HFFc6 (cell line): Measurements from ENCODE around the gene HIRA. TPM values are rescaled to one million over a fixed set of nuclear protein-coding genes. Genes with fewer than 3 reads are reported as not detected.
A peak's percentile ranks its signal among the peaks of the same experiment; 100 is the strongest.

ENCODE experiments used
- DNase-seq: peaks from one replicate; pipeline ENCODE4 v3.0.0-alpha.2; 2018
- H3K27ac Mint-ChIP-seq: 2 replicates; pipeline ENCODE4 v1.8.0; 2020; ENCODE audit warnings: mild to moderate bottlenecking, mixed read lengths
- H3K27me3 Mint-ChIP-seq: 2 replicates; pipeline ENCODE4 v1.8.0; 2021; ENCODE audit warnings: mild to moderate bottlenecking, moderate library complexity, mixed read lengths; ENCODE audit not compliant: insufficient read depth
- H3K36me3 Mint-ChIP-seq: 2 replicates; pipeline ENCODE4 v1.8.0; 2021; ENCODE audit warnings: low read depth, mixed read lengths
- H3K4me1 Mint-ChIP-seq: 2 replicates; pipeline ENCODE4 v1.8.0; 2020; ENCODE audit warnings: low read depth, mixed read lengths
- H3K4me3 Mint-ChIP-seq: 2 replicates; pipeline ENCODE4 v1.8.0; 2020; ENCODE audit warnings: mild to moderate bottlenecking, moderate library complexity, mixed read lengths
- H3K9me3 Mint-ChIP-seq: 2 replicates; pipeline ENCODE4 v1.8.0; 2020; ENCODE audit warnings: mild to moderate bottlenecking, mixed read lengths
- total RNA-seq, 6 experiments: library from RNA; stranded (reverse); fragmentation: NEBNext Ultra II Directional; extraction: Animal tissue kit (Norgen Biotek cat#: 25700); gene quantifications; 2 replicates in 1 of 6; 3 replicates in 5 of 6; pipeline ENCODE4 v1.2.3, GENCODE V29; 2021
- TF ChIP-seq, protein P1 (sequence below): fragments of 200-600 bp; sonication (generic); IDR thresholded peaks from 2 replicates; pipeline ENCODE4 v1.5.0; 2021; ENCODE audit warnings: antibody characterized with exemption, mild to moderate bottlenecking

The HIRA gene
- total RNA-seq, 6 experiments from 2014 or later, result 26.6 to 30.8 (median 27.4) TPM

DNA sequence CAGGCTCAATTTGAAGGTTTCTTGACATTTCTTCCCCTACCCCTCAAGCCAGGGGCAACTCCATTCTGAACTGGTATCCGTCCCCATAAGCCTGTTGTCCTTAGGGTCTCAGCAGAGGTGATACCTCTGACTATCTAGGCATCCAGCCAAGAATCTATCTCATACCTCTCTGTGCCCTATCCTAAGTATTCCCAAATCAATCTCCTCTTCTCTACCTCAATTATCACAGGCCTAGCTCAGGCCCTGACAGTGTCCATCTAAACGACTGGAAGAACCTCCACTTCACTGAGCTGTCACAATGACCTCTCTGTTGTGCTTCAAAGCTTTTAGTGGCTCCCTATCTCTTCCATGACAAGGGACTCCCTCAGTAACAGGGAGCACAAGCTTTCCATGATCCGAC lies 26.9 kb downstream of the HIRA start:
- H3K27me3 Mint-ChIP-seq, result no peaks in the 10 kb centered on the region; the same call in 1 of the 2 replicates
- TF ChIP-seq, protein P1, sequence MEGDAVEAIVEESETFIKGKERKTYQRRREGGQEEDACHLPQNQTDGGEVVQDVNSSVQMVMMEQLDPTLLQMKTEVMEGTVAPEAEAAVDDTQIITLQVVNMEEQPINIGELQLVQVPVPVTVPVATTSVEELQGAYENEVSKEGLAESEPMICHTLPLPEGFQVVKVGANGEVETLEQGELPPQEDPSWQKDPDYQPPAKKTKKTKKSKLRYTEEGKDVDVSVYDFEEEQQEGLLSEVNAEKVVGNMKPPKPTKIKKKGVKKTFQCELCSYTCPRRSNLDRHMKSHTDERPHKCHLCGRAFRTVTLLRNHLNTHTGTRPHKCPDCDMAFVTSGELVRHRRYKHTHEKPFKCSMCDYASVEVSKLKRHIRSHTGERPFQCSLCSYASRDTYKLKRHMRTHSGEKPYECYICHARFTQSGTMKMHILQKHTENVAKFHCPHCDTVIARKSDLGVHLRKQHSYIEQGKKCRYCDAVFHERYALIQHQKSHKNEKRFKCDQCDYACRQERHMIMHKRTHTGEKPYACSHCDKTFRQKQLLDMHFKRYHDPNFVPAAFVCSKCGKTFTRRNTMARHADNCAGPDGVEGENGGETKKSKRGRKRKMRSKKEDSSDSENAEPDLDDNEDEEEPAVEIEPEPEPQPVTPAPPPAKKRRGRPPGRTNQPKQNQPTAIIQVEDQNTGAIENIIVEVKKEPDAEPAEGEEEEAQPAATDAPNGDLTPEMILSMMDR, result no peak
- H3K4me1 Mint-ChIP-seq, result peaks cover 22% of the 10 kb centered on the region
- no peaks in the 10 kb centered on the region for H3K9me3 Mint-ChIP-seq
- no peak overlapping the region for H3K27ac Mint-ChIP-seq
- peaks cover 23% of the 10 kb centered on the region for H3K36me3 Mint-ChIP-seq
- no peak overlapping the region for H3K4me3 Mint-ChIP-seq
- DNase-seq, result no peak

DNA sequence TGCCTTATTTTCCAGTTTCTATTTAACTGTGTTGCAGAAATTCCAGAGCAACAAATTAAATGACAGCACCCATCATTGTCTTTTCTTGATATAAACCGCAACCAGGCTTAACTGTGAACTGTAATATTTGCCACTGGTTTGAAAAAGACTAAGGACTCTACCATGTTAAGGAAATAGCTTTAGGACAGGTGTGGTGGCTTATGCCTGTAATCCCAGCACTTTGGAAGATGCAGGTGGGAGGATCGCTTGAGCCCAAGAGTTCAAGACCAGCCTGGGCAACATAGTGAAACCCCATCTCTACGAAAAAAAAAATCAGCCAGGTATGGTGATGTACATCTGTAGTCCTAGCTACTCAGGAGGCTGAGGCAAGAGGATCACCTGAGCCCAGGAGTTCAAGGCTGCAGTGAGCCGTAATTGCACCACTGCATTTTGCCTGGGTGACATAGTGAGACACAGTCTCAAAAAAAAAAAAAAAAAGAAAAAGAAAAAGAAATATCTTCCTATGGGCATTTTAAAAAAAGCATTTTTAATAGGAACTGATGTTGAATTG lies 28.8 kb downstream of the HIRA start:
- peak overlapping the region; percentile 34; the same call in 1 of the 2 replicates for H3K27ac Mint-ChIP-seq
- peaks cover 21% of the 10 kb centered on the region for H3K36me3 Mint-ChIP-seq
- DNase-seq, result no peak
- H3K27me3 Mint-ChIP-seq, result no peaks in the 10 kb centered on the region; the same call in 1 of the 2 replicates
- H3K4me1 Mint-ChIP-seq, result peaks cover 19% of the 10 kb centered on the region
- TF ChIP-seq, protein P1, result no peak
- no peaks in the 10 kb centered on the region for H3K9me3 Mint-ChIP-seq
- no peak overlapping the region for H3K4me3 Mint-ChIP-seq

DNA sequence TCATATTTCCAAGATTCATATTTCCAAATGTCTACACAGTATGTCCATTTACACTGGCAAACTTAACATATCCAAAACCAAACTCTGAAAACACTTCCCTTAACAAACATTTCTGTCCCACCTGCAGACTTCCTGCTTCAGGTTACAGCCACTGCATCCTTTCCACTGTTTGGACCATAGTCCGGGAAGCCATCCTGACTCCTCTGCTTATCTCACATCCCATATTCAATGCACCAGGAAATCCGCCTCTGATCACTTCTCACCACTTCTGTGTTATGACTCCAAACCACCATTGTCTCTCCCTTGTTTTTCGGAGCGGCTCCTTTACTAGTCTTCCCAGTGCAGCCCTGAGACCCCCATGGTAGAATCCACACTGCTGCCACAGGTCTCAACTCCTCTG lies 30.1 kb downstream of the HIRA start:
- Mint-ChIP-seq H3K9me3 (no peaks in the 10 kb centered on the region), H3K4me3 (no peak overlapping the region), H3K4me1 (peaks cover 19% of the 10 kb centered on the region), H3K36me3 (peaks cover 21% of the 10 kb centered on the region), H3K27me3 (no peaks in the 10 kb centered on the region; the same call in 1 of the 2 replicates), H3K27ac (peak overlapping the region; percentile 6; the same call in 1 of the 2 replicates)
- TF ChIP-seq, protein P1, result no peak
- no peak for DNase-seq

DNA sequence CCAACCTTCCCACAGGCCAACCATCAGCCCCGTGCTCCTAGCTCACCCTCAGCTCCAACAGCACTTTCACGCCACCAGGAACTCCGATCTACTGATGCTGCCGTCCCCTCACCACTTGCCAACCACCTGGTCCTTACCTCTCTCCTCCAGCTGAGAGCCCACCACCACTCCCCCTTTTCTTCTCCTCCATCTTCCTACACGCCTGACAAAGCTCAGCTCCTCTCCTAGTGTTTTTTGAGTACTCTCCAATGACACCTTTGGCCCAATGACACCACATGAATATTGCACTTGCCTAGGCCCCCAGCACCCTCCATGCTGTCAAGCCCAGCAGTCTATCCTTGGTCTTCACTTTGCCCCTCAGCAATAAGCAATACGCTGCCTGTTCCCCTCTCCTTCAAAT lies 30.7 kb downstream of the HIRA start:
- no peaks in the 10 kb centered on the region for H3K9me3 Mint-ChIP-seq
- no peak for DNase-seq
- peaks cover 16% of the 10 kb centered on the region for H3K36me3 Mint-ChIP-seq
- H3K4me1 Mint-ChIP-seq, result peaks cover 19% of the 10 kb centered on the region
- no peaks in the 10 kb centered on the region; the same call in 1 of the 2 replicates for H3K27me3 Mint-ChIP-seq
- TF ChIP-seq, protein P1, result no peak
- no peak overlapping the region for H3K27ac Mint-ChIP-seq
- H3K4me3 Mint-ChIP-seq, result no peak overlapping the region

- H3K27me3 Mint-ChIP-seq, result no peaks in the 10 kb centered on the region; the same call in 1 of the 2 replicates
Measured at GRCh38 chr22:19398652-19399051, 32.9 kb downstream of the HIRA start.

More at GRCh38 chr22:19398652-19399051, 32.9 kb downstream of the HIRA start:
- no peak for DNase-seq
- TF ChIP-seq, protein P1, result no peak
- Mint-ChIP-seq H3K27ac (no peak overlapping the region), H3K4me3 (no peak overlapping the region), H3K4me1 (peaks cover 9% of the 10 kb centered on the region), H3K36me3 (peaks cover 20% of the 10 kb centered on the region), H3K9me3 (no peaks in the 10 kb centered on the region)
